Nasal cavity respiratory epithelium epithelial cell of viscerocranial mucosa (primary cell): Measurements from ENCODE around the gene NUDT2. TPM values are rescaled to one million over a fixed set of nuclear protein-coding genes. Genes with fewer than 3 reads are reported as not detected.

Experiments
- total RNA-seq: library from RNA; depleted of rRNA; stranded (reverse); fragments of >200 nt; gene quantifications from 2 replicates; pipeline ENCODE4 v1.2.3, GENCODE V29; 2014

NUDT2 gene
- total RNA-seq: 14.0 and 35.9 TPM in 2 replicates

GRCh38 chr9:34328987-34329832 lies at the start of gene NUDT2, which contains the start of gene KIF24:
TSS of gene NUDT2 (plus strand) at chr9:34329569. CDS start at chr9:34339040, 9,471 bp downstream.
TSS of gene KIF24 (minus strand) at chr9:34329268. CDS start at chr9:34311346, 17,922 bp downstream.

GRCh38 chr9:34376596-34377403 lies 47.4 kb downstream of the NUDT2 start, which contains the start of gene MYORG:
TSS of gene MYORG (minus strand) at chr9:34376898. CDS start at chr9:34372943, 3,955 bp downstream.

Other genes with a start within 250 kb of the NUDT2 start
- 23.9 and 29.8 TPM in 2 replicates for gene DCAF12, start 202.9 kb upstream of the NUDT2 start, total RNA-seq
- 61.6 and 68.7 TPM in 2 replicates for gene UBAP1, start 150.5 kb upstream of the NUDT2 start, total RNA-seq
- gene KIF24, start 301 bp upstream of the NUDT2 start, total RNA-seq: 0.34 and 0.43 TPM in 2 replicates
- gene MYORG, start 47.3 kb downstream of the NUDT2 start, total RNA-seq: 2.7 and 14.1 TPM in 2 replicates
- 4.4 and 10.0 TPM in 2 replicates for gene FAM219A, start 129.0 kb downstream of the NUDT2 start, total RNA-seq
- gene DNAI1, start 129.2 kb downstream of the NUDT2 start, total RNA-seq: not detected in 2 replicates
- gene ENHO, start 193.4 kb downstream of the NUDT2 start, total RNA-seq: not detected in 2 replicates